Stimulated activated naive CD8-positive, alpha-beta T cell treated with anti-CD3 and anti-CD28 coated beads, Interleukin-15, amount 100 ng/mL, for 72 hours (primary cell): ENCODE measurements around the gene EFNB1.

Experiments used
- ATAC-seq: fragments of 150-1000 bp; cut with Tn5 transposase; 2 replicates; pipeline ENCODE4 v1.10.0; 2021; ENCODE audit warnings: mild to moderate bottlenecking, moderate library complexity
- DNase-seq, 2 donors: peaks; one replicate each; pipeline ENCODE4 v3.0.0; 2021 to 2022
- H3K27ac Mint-ChIP-seq, 2 donors: one replicate each; pipeline ENCODE4 v1.8.0; 2022; ENCODE audit warnings: mild to moderate bottlenecking in 2 of 2, mixed read lengths in 2 of 2, moderate library complexity in 2 of 2
- H3K27me3 Mint-ChIP-seq: one replicate; pipeline ENCODE4 v1.8.0; 2022; ENCODE audit warnings: mixed read lengths
- H3K4me1 Mint-ChIP-seq: one replicate; pipeline ENCODE4 v1.8.0; 2022; ENCODE audit warnings: mild to moderate bottlenecking, mixed read lengths
- H3K4me3 Mint-ChIP-seq, 2 donors: one replicate each; pipeline ENCODE4 v1.8.0; 2022; ENCODE audit warnings: mild to moderate bottlenecking in 2 of 2, mixed read lengths in 2 of 2, moderate library complexity in 1 of 2
- H3K9me3 Mint-ChIP-seq, 2 donors: one replicate each; pipeline ENCODE4 v1.8.0; 2022; ENCODE audit warnings: mixed read lengths in 2 of 2

The EFNB1 gene

DNA sequence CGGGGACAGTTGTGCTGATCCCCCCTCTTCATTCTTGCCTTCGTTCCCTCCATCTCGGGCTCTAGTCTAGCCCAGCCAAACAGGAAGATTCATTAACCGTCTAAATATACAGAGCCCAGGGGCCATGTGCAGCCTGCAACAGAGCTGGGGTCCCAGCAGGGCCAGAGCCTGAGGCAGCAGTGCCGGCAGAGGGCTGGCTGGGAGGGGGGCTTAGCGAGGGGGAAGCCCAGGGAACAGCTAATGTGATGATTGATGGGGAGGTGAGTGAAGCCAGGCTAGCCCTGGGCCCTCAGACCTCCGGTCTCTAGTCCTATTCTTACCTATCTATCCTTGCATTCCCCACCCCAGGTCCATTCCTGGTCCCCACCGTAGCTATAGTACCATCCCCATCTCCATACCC lies 22.3 kb downstream of the EFNB1 start:
- Mint-ChIP-seq H3K4me1 (no peaks in the 10 kb centered on the region), H3K4me3 (no peak overlapping the region), H3K27ac (no peak overlapping the region), H3K27me3 (no peaks in the 10 kb centered on the region), H3K9me3 (no peaks in the 10 kb centered on the region)
- DNase-seq, result no peak
- no peak for ATAC-seq

- ATAC-seq (no peak), DNase-seq (no peak)
- no peak overlapping the region for H3K4me3 Mint-ChIP-seq
- no peak overlapping the region for H3K27ac Mint-ChIP-seq
- H3K27me3 Mint-ChIP-seq, result no peaks in the 10 kb centered on the region
- no peaks in the 10 kb centered on the region for H3K4me1 Mint-ChIP-seq
- no peaks in the 10 kb centered on the region for H3K9me3 Mint-ChIP-seq
Measured at GRCh38 chrX:68852046-68852445, 23.2 kb downstream of the EFNB1 start.

GRCh38 chrX:68853665-68854251 lies 24.9 kb downstream of the EFNB1 start:
- Mint-ChIP-seq H3K4me3 (no peak overlapping the region), H3K4me1 (no peaks in the 10 kb centered on the region), H3K27me3 (no peaks in the 10 kb centered on the region), H3K27ac (no peak overlapping the region), H3K9me3 (no peaks in the 10 kb centered on the region)
- DNase-seq, result no peak
- ATAC-seq, result no peak

DNA sequence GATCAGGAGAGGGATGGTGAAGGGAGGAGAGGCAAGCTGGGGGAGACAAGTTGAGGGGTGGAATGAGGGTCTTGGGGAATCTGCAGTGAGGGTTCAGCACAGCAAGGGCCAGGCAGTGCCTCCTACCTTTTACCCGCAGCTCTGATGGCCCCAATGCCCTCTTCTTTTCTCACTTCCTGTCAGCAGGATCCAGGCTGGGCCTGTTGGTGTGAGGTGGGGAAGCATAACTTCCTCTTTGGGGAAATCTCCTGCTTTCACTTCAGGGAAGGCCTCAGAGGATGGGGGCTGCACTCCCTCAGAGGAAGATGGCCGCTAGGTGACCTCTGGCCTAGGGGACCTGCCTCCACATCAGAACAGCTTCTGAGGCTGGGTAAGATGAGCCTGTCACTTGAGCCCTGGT lies 36.5 kb downstream of the EFNB1 start:
- H3K9me3 Mint-ChIP-seq, result no peaks in the 10 kb centered on the region
- ATAC-seq, result no peak

GRCh38 chrX:68865926-68866325 lies 37.1 kb downstream of the EFNB1 start:
- Mint-ChIP-seq H3K9me3 (no peaks in the 10 kb centered on the region), H3K4me1 (peaks cover 12% of the 10 kb centered on the region), H3K27ac (peak overlapping the region in 1 of 2 donors; percentile 15), H3K4me3 (no peak overlapping the region), H3K27me3 (no peaks in the 10 kb centered on the region)
- DNase-seq (no peak), ATAC-seq (no peak)

More for the DNA sequence above, 36.5 kb downstream of the EFNB1 start:
- no peak for DNase-seq
- H3K4me3 Mint-ChIP-seq, result no peak overlapping the region
- no peak overlapping the region for H3K27ac Mint-ChIP-seq
- H3K27me3 Mint-ChIP-seq, result no peaks in the 10 kb centered on the region
- peaks cover 12% of the 10 kb centered on the region for H3K4me1 Mint-ChIP-seq

- Mint-ChIP-seq H3K4me1 (peaks cover 12% of the 10 kb centered on the region), H3K9me3 (no peaks in the 10 kb centered on the region), H3K27ac (peak overlapping the region in 1 of 2 donors; percentile 84), H3K27me3 (no peaks in the 10 kb centered on the region), H3K4me3 (no peak overlapping the region)
- DNase-seq (no peak), ATAC-seq (no peak)
Measured at GRCh38 chrX:68867458-68868112, 38.8 kb downstream of the EFNB1 start.

GRCh38 chrX:68868316-68868715 lies 39.5 kb downstream of the EFNB1 start:
- H3K27ac Mint-ChIP-seq, result no peak overlapping the region
- H3K9me3 Mint-ChIP-seq, result no peaks in the 10 kb centered on the region
- DNase-seq, result no peak
- no peak overlapping the region for H3K4me3 Mint-ChIP-seq
- peaks cover 12% of the 10 kb centered on the region for H3K4me1 Mint-ChIP-seq
- H3K27me3 Mint-ChIP-seq, result no peaks in the 10 kb centered on the region
- no peak for ATAC-seq

- ATAC-seq (peak; percentile 40), DNase-seq (no peak)
- Mint-ChIP-seq H3K27ac (peak overlapping the region; percentile 34 to 49), H3K27me3 (no peaks in the 10 kb centered on the region), H3K9me3 (no peaks in the 10 kb centered on the region), H3K4me3 (no peak overlapping the region), H3K4me1 (peaks cover 12% of the 10 kb centered on the region)
Measured at GRCh38 chrX:68868902-68869800, 40.3 kb downstream of the EFNB1 start.

- no peak overlapping the region for H3K27ac Mint-ChIP-seq
- H3K4me1 Mint-ChIP-seq, result peaks cover 12% of the 10 kb centered on the region
- ATAC-seq (no peak), DNase-seq (no peak)
- H3K4me3 Mint-ChIP-seq, result no peak overlapping the region
- H3K27me3 Mint-ChIP-seq, result no peaks in the 10 kb centered on the region
- H3K9me3 Mint-ChIP-seq, result no peaks in the 10 kb centered on the region
Measured at GRCh38 chrX:68870357-68870756, 41.5 kb downstream of the EFNB1 start.

DNA sequence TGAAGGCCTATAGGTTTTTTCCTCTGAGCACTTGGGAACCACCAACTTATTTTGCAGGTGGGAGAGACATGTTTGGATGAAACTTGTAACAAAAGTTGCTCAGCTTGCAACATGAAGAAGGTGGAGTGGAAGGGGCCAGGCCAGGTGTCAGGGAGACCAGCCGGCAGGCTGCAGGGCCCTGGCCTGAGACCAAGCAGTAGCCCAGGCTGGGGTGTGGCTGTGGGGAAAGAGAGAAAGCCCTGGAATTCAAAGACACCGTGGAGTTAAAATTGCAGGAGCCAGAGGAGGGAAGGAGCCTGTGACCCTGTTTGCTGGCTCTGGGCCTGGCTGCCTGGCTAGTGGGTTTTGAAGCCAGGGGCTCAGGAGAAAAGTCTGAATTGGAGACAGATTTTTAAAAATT lies 43.4 kb downstream of the EFNB1 start:
- no peaks in the 10 kb centered on the region for H3K9me3 Mint-ChIP-seq
- peak overlapping the region in 1 of 2 donors; percentile 84 for H3K27ac Mint-ChIP-seq
- H3K4me3 Mint-ChIP-seq, result no peak overlapping the region
- no peak for DNase-seq
- H3K4me1 Mint-ChIP-seq, result peaks cover 12% of the 10 kb centered on the region
- no peak for ATAC-seq
- H3K27me3 Mint-ChIP-seq, result no peaks in the 10 kb centered on the region

GRCh38 chrX:68874076-68874475 lies 45.3 kb downstream of the EFNB1 start:
- peaks cover 3% of the 10 kb centered on the region for H3K4me1 Mint-ChIP-seq
- peak overlapping the region in 1 of 2 donors; percentile 46 for H3K27ac Mint-ChIP-seq
- no peaks in the 10 kb centered on the region for H3K27me3 Mint-ChIP-seq
- no peaks in the 10 kb centered on the region for H3K9me3 Mint-ChIP-seq
- H3K4me3 Mint-ChIP-seq, result no peak overlapping the region
- DNase-seq, result no peak
- no peak for ATAC-seq

GRCh38 chrX:68876731-68877130 lies 47.9 kb downstream of the EFNB1 start:
- DNase-seq, result no peak
- Mint-ChIP-seq H3K4me1 (no peaks in the 10 kb centered on the region), H3K27ac (no peak overlapping the region), H3K9me3 (no peaks in the 10 kb centered on the region), H3K4me3 (no peak overlapping the region), H3K27me3 (no peaks in the 10 kb centered on the region)
- no peak for ATAC-seq

- no peak for ATAC-seq
- no peaks in the 10 kb centered on the region for H3K4me1 Mint-ChIP-seq
- no peak for DNase-seq
Measured at GRCh38 chrX:68877606-68878005, 48.8 kb downstream of the EFNB1 start.

DNA sequence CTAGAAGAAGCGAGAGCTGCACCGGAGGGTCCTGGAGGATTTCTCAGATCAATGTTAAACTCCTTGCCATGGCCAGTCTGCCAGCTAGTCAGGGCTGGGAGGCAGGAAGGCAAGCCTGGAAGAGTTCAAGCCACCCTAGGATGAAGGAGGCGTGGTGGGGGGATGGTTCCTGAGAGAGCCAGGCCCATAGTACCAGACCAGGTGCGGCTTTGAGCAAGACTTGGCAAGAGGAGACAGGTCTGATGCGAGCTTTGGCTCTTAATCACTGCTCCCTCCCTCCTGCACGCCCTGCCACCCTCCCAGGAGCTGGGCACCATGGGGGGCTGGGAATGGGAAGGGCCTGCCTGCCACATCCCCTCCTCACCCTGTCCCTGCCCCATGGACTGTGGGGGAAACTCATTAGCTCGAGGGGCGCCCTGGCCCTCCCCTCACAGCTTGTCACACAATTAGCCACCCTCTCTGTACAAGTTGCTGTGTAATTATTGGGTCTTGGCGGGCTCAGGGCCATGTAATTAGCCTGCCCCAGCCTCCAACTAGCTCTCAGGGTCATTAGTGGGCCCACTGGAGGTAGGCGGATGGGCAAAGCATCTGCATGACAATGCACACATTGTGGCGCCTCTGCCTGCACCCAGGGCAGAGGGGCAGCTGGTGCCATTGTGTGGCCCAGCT lies 50.3 kb downstream of the EFNB1 start:
- no peaks in the 10 kb centered on the region for H3K9me3 Mint-ChIP-seq
- H3K4me1 Mint-ChIP-seq, result no peaks in the 10 kb centered on the region
- no peak overlapping the region for H3K4me3 Mint-ChIP-seq
- ATAC-seq (no peak), DNase-seq (no peak)
- no peaks in the 10 kb centered on the region for H3K27me3 Mint-ChIP-seq
- no peak overlapping the region for H3K27ac Mint-ChIP-seq

More at GRCh38 chrX:68877606-68878005, 48.8 kb downstream of the EFNB1 start:
- Mint-ChIP-seq H3K9me3 (no peaks in the 10 kb centered on the region), H3K27me3 (no peaks in the 10 kb centered on the region), H3K4me3 (no peak overlapping the region), H3K27ac (no peak overlapping the region)

GRCh38 chrX:68880846-68881552 lies 52.2 kb downstream of the EFNB1 start:
- H3K9me3 Mint-ChIP-seq, result no peaks in the 10 kb centered on the region
- no peaks in the 10 kb centered on the region for H3K27me3 Mint-ChIP-seq
- H3K4me3 Mint-ChIP-seq, result no peak overlapping the region
- H3K4me1 Mint-ChIP-seq, result no peaks in the 10 kb centered on the region
- ATAC-seq (no peak), DNase-seq (no peak)
- no peak overlapping the region for H3K27ac Mint-ChIP-seq
